ENCODE measurements around the gene RABL3.

RABL3 gene

GRCh38 chr3:120778776-120779175 is 36.5 kb upstream of the RABL3 start:
- Histone ChIP-seq H3K79me2 (ENCODE audit: insufficient read depth, low read depth) (no peaks in the 10 kb centered on the region), H3K27ac (no peak overlapping the region), H3K27me3 (ENCODE audit: insufficient read depth, low read depth) (no peaks in the 10 kb centered on the region), H3K4me2 (no peak overlapping the region), H2AFZ (ENCODE audit: low read depth) (no peak overlapping the region), H3K4me3 (IDR thresholded peaks at IDR 0.05; ENCODE audit: insufficient read depth, low read depth, low read length) (no peak overlapping the region), H3K4me1 (ENCODE audit: low read depth, poor library complexity, severe bottlenecking) (peaks cover 7% of the 10 kb centered on the region), H3K36me3 (ENCODE audit: insufficient read depth) (no peaks in the 10 kb centered on the region), H3K9ac (no peak overlapping the region), H4K20me1 (ENCODE audit: insufficient read depth) (no peaks in the 10 kb centered on the region)
- TF ChIP-seq CTCF (conservative IDR thresholded peaks at IDR 0.05; ENCODE audit: low read depth, low read length), result no peak

- H3K79me2 ChIP-seq (ENCODE audit: insufficient read depth, low read depth), result no peaks in the 10 kb centered on the region
- H2AFZ ChIP-seq (ENCODE audit: low read depth), result no peak overlapping the region
- no peaks in the 10 kb centered on the region for H3K27me3 ChIP-seq (ENCODE audit: insufficient read depth, low read depth)
- H3K4me2 ChIP-seq, result no peak overlapping the region
- H3K36me3 ChIP-seq (ENCODE audit: insufficient read depth), result no peaks in the 10 kb centered on the region
- TF ChIP-seq CTCF (conservative IDR thresholded peaks at IDR 0.05; ENCODE audit: low read depth, low read length), result no peak
- no peak overlapping the region for H3K27ac ChIP-seq
- H3K4me1 ChIP-seq (ENCODE audit: low read depth, poor library complexity, severe bottlenecking), result peaks cover 18% of the 10 kb centered on the region
- no peaks in the 10 kb centered on the region for H4K20me1 ChIP-seq (ENCODE audit: insufficient read depth)
- no peak overlapping the region for H3K4me3 ChIP-seq (IDR thresholded peaks at IDR 0.05; ENCODE audit: insufficient read depth, low read depth, low read length)
- no peak overlapping the region for H3K9ac ChIP-seq
Observed at GRCh38 chr3:120775411-120775810, 33.1 kb upstream of the RABL3 start.

GRCh38 chr3:120773932-120774331 is 31.6 kb upstream of the RABL3 start:
- Histone ChIP-seq H3K27ac (no peak overlapping the region), H3K4me3 (IDR thresholded peaks at IDR 0.05; ENCODE audit: insufficient read depth, low read depth, low read length) (no peak overlapping the region), H4K20me1 (ENCODE audit: insufficient read depth) (no peaks in the 10 kb centered on the region), H3K36me3 (ENCODE audit: insufficient read depth) (no peaks in the 10 kb centered on the region), H3K79me2 (ENCODE audit: insufficient read depth, low read depth) (peaks cover 4% of the 10 kb centered on the region; the same call in 1 of the 2 replicates), H3K27me3 (ENCODE audit: insufficient read depth, low read depth) (no peaks in the 10 kb centered on the region), H3K4me1 (ENCODE audit: low read depth, poor library complexity, severe bottlenecking) (peaks cover 18% of the 10 kb centered on the region), H3K4me2 (no peak overlapping the region), H3K9ac (no peak overlapping the region), H2AFZ (ENCODE audit: low read depth) (no peak overlapping the region)
- no peak for TF ChIP-seq CTCF (conservative IDR thresholded peaks at IDR 0.05; ENCODE audit: low read depth, low read length)

- H3K4me3 ChIP-seq (IDR thresholded peaks at IDR 0.05; ENCODE audit: insufficient read depth, low read depth, low read length), result no peak overlapping the region
- H2AFZ ChIP-seq (ENCODE audit: low read depth), result no peak overlapping the region
- no peak overlapping the region for H3K9ac ChIP-seq
- H3K36me3 ChIP-seq (ENCODE audit: insufficient read depth), result no peaks in the 10 kb centered on the region
- H3K4me1 ChIP-seq (ENCODE audit: low read depth, poor library complexity, severe bottlenecking), result peaks cover 18% of the 10 kb centered on the region
- H4K20me1 ChIP-seq (ENCODE audit: insufficient read depth), result no peaks in the 10 kb centered on the region
- H3K4me2 ChIP-seq, result no peak overlapping the region
- TF ChIP-seq CTCF (conservative IDR thresholded peaks at IDR 0.05; ENCODE audit: low read depth, low read length), result no peak
- no peaks in the 10 kb centered on the region for H3K27me3 ChIP-seq (ENCODE audit: insufficient read depth, low read depth)
- H3K79me2 ChIP-seq (ENCODE audit: insufficient read depth, low read depth), result peaks cover 4% of the 10 kb centered on the region; the same call in 1 of the 2 replicates
- H3K27ac ChIP-seq, result no peak overlapping the region
Observed at GRCh38 chr3:120772081-120772480, 29.8 kb upstream of the RABL3 start.
